GM18520 (cell line): ENCODE data around the gene UPK3A.
"Not testable (repeated sequence)": the region's sequence is repeated elsewhere in the genome, so short reads cannot be mapped to it uniquely, and the experiment has no call there.

Experiments used
- ATAC-seq: cut with Tn5 transposase; IDR thresholded peaks from one replicate; pipeline ENCODE4 v1.9.1; 2021; ENCODE audit not compliant: unreplicated experiment

The UPK3A gene

DNA sequence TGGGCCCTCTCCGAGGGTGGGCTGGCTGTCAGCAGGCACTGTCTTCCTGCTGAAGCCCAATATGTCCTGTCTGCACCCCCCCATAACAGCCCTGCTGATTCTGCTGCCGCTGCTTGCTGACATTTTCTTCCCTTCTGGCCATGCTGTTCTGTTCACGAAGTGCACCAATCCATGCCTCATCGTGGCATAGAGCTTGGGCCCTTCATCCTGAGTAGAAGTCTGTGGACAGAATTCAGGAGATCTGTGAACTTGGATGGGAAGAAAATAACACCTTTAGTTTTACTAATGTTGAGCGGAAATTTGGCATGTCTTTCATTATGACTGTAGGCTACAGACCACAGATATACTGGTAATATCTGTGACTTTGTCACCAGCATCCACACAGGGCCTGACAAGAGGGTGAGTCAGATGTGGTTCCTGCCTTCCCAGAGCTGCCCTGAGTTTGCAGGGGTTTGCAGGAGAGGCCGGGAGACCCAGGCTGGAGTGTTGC is 29.9 kb upstream of the UPK3A start:
- ATAC-seq, result peak; percentile 80

DNA sequence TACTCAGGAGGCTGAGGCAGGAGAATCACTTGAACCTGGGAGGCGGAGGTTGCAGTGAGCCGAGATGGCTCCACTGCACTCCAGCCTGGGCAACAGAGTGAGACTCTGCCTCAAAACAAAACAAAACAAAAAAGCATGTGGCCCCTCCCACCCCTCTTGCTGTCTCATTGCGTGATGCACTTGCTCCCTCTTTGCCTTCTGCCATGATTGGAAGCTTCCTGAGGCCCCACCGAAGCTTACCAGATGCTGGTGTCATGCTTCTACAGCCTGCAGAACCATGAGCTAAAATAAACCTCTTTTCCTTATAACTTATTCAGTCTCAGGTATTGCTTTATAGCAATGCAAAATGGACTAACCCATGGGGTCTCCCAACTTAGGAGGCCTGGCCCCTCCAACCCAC is 26.8 kb upstream of the UPK3A start:
- not testable (repeated sequence) for ATAC-seq

DNA sequence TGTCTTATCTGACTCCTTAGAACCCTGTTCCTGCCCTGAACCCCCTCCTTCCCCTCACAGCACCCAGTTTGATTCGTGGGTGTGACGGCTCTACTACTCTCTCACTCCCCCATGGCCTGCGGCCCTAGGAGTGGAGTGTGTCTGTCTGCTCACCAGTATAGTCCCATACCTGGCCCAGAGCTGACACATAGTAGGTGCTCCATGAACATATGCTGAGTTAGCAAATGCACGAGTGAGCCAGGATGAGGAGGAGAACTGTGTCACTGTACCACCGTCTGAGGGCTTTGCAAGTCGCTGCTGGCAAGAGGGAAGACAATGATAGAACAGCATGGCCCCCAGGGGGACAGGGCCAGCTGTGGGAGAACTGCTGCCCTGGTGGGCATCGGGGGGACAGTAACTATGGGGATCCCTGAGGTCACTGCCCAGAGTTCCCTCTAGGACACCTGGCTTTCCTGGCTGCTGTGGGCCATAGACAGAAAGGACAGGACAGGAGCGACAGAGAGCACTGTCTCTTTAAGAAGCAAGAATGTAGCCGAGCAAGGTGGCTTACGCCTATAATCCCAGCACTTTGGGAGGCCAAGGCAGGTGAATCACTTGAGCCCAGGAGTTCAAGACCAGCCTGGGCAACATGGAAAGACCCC is 24.9 kb upstream of the UPK3A start:
- no peak for ATAC-seq

DNA sequence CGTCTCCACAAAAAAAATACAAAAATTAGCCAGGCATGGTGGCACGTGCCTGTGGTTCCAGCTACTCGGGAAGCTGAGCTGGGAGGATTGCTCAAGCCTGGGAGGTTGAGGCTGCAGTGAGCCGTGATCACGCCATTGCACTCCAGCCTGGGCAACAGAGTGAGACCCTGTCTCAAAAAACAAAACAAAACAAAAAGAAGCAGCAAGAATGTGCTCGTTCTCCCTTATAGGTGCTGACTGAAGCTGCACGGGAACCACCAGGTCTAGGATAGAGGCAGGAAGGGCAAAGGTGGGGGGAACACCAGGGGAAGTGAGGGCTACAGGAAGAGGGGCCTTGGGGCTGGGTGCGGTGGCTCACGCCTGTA is 24.4 kb upstream of the UPK3A start:
- ATAC-seq, result not testable (repeated sequence)

DNA sequence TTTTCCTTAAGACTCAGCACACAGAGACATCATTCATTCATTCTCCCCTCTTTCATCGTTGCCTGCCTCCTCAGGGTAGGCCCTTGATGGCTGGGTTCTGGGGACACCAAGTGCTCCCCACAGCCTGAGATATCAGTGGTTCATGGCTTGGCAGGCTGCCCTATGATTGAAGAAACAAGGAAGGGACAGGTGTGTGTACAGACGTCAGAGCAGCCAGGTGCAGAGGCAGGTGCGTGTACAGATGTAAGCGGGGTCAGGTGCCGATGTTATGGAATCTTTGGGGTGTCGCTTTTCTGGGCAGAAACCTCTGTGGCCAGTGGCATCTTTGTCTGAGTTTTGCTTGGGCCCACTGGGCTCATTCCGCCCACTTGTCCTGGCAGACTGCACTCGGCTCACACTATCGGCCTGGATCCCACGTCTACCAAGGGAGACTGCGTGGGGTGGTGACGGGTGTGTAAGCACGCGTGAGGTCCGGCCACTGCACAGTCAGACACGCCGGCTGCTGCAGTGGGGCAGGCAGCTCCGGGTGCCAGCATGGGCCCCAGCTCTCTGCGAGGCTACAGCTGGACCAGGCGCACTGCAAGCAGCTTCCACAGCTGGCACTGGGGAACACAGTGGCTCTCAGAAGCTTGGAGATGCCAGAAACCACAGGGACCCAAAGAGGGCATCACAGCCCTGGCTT is 23.2 kb upstream of the UPK3A start:
- no peak for ATAC-seq

DNA sequence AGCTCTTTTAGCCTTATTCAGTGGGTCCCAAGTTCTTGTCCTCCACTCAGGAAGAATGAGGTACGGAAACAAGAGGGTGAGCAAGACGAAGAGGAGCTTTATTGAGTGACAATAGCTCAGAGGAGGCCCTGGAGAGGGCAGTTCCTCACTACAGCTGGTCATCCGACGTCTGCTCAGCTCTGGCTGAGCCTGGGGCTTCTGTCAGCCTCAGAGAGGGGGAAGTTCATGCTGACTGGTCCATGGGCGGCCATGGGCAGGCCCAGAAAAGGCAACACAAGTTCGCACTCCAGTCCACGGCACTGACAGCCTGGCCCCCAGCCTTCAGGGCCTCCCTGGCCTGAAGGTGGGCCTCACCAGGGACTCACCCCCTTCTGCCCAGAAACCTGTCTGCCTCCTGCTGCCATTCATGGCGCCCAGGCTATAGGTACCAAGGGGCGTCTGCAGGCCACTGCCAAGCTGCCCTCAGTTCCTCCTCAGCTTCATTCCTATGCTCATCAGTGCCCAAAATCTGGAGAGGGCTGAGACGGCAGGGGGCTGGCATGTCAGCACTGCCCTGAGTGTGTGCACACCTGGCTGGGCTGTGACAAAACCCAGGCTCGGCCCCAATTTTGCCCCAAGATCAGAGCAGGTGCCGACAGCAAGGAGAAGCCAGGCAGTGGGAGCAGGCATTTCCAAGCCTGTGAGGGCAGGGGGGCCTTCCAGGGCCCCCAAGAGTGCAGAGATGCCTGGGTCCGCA is 22.4 kb upstream of the UPK3A start:
- no peak for ATAC-seq

DNA sequence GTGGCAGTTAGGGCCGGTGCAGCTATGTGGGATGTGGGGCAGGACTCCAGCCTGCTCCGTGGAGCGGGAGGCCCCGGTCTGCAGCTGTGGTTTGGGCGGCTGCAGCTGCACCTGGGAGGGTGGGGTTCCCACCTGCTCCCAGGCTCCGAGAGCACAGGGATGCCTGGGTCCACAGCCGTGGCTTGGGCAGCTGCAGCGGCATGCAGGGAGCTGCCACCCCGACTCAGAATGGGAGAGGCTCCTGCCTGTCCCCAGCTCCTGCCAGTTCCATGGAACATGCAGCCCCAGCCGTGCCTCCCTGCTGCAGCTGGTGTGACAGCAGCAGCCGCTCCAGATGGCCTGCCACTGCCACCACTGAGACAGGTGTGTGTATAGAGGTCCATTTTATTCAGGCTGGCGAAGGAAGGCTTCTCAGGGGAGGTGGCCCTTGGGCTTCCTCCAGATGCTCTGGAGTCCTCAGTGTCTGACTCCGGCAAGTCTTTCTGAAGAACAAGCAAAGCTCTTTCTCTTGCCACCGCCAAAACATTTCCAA is 21.8 kb upstream of the UPK3A start:
- peak; percentile 22 for ATAC-seq

DNA sequence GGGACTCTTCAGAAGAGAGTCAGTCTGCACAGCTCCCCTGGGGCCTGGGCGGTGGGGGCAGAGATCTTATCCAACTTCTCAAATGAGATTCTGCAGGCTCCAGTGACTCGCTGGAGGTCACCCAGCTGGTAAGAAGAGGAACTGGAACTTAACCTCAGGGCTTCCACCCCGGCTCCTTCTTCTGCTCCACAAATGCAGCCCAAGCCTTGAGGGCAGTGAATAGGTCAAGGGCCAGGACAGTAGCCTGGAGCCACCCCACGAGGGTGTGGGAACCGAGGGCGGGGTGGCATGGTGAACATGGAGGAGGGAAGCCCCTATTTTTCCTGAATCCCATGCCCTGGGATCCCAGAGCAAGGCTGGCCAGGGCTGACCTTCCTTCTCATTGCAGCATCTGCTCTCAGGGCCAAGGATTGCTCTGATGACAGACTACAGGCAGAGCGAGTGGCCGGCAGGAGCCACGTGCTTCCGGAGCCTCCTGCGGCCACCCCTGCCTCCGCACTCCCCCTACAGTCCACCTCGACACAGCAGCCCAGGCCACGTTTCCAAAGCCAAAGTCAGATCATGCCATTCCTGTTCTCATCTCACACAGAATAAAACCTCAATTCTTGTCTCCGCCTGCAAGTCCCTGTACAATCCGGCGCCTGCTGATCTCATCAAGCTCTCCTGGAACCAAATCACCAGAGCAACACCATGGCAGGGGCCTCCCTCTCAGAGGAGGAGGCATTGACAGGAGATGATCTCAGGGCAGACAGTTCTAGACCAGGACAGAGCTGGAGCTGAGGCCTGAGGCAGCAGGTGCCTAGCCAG is 21.1 kb upstream of the UPK3A start:
- ATAC-seq, result peak; percentile 55

DNA sequence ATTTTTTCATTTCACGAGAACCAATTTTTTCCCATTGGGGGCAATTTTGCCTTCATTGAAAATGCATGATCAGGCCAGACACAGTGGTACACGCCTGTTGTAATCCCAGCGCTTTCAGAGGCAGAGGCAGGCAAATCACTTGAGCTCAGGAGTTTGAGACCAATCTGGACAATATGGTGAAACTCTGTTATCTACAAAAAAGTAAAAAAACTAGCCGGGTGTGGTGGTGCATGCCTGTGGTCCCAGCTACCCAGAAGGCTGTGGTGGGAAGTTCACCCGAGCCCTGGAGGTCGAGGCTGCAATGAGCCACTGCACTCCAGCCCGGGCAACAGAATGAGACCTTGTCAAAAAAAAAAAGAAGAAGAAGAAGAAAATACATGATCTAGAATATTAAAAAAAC is 19.2 kb upstream of the UPK3A start:
- ATAC-seq, result no peak

DNA sequence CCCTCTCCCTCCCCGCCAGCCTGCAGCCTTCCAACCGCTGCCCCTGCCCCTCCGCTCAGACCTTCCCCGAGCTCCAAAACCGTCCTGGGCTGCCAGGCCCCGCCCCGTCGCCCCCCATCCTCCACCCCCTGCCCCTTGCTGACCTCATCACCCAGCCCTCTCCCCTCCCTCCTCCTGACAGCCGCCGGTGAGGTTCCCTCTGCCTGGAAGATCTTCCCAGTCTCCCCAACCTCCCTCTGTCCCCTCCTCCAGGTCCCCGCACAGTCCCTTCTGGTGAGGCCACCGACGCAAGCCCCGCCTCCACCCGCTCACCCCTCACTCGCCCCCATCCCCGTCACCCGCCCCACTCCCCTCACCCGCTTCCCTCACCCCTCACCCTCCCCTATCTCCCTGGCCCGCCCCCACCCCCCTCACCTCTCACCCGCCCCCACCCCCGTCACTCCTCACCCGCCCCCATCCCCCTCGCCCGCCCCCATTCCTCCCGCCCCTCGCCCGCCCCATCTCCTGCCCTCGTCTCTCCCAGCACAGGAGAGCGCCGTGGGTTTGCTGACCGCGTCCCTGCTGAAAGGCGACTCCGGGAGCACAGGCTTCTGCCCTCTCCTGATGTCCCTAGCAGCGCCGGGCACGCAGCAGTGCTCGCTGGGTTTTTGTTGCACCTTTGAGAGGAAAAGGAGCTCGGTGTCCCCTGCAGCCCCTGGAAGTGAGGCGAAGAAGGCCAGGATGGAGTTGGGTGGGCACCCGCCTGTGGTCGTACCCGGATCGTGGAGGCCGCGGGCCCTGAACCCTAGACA is 16.4 kb upstream of the UPK3A start:
- no peak for ATAC-seq

DNA sequence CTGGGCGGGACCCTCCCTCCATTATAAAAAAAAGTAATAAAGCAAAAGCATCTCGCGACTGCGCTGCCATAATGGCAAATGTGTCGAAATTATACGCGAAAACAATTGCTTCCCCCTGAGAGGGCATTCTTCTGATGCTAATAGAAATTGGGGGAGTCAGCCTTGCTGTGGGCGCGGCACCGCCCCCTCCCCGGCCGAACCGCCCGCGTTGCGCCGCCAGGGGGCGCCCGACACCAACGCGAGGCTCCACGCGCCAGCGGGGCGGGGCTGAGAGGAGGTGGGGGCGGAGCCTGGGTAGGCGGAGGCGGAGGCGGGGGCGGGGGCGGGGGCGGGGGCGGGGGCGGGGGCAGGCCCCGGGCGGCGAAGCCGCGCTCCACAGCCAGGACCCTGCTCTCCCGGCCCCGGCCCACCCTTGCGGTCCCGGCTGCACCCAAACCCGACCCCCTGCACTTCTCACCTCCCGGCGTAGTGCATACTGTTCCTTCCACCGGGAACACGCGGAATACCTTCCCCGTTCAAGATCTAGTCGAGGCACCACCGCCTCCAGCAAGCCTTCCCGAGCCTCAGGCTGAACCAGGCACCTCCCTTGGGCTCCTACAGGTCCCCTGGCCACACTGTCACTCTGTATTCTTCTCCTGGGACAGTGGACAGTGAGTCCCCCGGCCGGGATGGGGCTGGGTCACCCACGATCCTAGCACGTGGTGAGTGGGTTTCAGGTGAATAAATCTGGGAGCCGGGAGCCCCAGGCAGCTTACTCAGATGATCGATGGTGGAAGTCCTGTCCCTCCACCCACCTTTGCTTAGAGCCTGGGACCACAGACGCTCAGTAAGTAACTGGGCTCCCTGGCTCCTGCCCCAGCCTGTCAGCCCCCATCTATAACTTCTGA is 15.5 kb upstream of the UPK3A start:
- no peak for ATAC-seq

DNA sequence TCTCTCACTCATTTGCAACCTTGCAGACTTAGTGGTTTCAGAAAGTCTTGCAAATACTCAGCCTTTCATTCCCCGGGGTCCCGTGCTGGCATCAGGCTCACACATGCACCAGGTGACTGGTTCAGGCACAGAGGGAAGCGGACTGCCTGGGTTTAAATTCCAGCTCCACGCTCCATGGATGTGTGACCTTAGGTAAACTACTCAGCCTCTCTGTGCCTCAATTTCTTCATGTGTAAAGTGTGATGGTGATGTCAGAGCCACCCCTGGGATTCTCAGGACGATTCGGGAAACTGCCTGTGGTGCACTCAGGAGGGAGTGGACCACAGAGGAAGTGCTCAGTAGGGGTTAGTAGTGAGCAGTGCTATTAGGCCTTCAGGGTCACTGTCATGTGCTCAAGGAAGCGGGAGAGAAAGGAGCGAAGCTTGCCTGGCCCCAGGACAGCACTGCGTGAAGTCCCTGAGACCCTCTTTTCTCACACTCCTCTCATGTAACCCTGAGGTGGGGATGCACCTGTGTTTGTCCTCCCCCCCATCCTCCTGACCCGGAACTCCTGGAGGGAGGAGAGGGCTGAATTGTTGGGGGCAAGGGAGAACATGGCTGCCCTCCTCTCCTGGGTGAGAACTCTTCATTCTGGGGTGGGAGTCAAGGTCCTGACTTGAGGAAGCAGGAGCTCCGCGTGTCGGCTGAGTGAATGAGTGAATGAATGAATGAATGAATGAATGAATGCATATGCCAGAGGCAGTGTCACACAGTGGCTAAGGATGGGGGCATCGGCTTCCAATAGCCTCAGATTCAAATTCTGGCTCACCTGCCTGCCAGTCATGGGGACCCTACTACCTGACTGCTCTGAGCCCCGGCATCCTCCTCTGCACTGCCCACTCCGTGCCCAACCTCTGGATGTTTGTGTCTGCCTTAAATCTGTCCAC is 14.4 kb upstream of the UPK3A start:
- no peak for ATAC-seq

DNA sequence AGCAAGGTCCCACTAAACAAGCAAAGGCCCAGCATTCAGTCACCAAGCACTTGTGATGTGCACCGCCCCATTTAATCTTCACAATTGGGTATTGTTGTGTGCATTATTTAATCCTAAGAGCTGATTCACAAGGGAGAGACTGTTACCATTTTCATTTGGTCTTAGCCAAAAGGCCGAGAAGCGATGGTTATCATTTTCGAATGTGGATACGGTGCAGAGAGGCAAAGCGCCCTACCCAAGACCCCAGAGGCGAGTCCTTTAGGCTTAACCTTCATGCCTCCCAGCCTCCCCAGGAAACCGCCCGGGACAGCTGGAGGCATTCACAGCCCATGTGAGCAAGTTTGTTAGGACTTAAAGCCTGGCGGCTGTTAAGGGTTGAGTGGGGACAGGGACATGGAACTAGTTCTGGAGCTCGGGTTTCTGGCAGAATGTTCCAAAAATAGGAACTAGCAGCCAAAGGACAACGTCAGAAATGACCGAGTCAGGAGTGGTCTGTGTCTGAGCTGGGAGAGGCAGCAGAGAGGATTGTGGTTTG is 13.0 kb upstream of the UPK3A start:
- no peak for ATAC-seq

DNA sequence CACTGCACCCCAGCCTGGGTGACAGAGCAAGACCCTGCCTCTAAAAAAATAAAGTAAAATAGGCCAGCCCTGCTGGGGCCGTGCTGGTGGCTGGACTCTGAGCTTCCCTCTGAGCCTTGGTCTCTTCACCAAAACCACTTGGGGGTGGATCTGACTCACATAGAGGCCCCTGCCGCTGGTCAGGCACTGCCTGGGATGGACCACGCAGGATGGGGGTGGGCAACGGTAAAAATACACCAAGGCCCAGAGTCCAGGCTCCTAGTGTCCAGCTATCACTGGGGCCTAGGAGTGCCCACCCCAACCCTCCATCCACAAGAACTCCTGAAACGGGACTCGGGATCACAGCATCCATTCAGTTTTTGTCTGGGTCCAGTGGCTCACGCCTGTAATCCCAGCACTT is 12.3 kb upstream of the UPK3A start:
- no peak for ATAC-seq

DNA sequence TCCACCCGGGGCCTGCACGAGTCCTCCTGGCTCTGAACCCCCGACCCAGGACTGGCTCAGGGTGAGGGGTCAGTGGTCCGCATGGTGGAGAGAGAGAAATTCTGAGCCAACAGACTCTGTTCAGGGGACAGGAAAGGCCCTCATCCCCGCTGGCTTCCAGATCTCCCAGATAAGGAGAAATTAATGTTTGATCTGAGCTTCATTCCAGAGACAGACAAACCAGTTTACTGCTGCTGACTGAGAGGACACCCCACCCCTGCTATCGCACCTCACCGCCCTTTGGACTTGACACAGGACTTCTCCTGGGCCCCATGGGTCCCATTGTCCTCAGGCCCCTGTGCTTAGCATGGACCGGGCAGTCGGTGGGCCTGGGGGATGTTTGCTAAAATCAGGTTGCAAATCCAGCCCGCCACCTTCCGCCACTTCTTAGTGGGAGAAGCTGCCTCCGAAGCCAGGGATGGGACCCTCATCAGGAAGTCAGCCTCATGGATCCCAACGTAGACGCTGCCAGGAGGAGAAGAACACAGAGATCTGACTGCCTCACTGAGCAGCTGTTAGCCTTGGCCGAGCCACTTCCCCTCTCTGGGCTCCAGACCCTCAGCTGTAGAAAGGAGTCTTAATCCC is 11.2 kb upstream of the UPK3A start:
- ATAC-seq, result no peak

DNA sequence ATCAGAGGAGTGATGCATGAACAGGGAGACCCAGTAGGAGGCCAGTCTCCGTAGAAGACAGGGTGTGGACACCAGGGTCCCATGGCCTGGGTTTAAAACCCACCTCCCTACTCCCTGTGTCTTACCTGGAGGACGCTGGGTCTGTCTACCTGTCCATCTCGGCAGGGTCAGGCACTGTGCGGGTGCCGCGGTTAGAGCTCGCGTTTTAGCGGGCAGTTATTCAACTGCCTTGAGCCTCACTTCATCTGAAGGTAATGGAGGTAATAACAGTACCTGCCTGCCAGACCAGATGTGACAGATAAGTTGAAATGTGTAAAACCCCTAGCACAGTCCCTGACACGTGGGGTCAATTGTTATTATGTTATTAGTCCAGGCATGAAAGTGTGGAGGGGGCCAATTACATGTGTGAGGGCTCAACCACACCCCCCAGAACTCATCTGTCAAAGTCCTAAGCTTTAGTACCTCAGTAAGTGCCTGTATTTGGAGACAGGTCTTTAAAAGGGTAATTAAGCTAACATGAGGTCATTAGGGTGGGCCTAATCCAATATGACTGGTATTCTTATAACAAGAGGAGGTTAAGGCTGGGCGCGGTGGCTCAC is 8.1 kb upstream of the UPK3A start:
- no peak for ATAC-seq

DNA sequence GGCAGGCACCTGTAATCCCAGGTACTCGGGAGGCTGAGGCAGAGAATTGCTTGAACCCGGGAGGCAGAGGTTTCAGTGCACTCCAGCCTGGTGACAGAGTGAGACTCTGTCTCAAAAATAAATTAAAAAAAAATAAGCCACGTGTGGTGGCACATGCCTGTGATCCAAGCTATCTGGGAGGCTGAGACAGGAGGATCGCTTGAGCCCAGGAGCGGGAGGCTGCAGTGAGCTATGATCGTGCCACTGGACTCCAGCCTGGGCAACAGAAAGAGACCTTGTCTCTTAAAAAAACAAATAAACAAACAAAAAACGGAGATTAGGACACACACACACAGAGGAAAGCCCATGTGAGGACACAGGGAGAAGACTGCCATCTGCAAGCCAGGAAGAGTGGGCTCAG is 7.0 kb upstream of the UPK3A start:
- not testable (repeated sequence) for ATAC-seq
